ENCODE measurements around the gene ANKRD34A. TPM values are rescaled to one million over a fixed set of nuclear protein-coding genes. Genes with fewer than 3 reads are reported as not detected.

The ANKRD34A gene
- total and polyA plus RNA-seq, 2 of the 4 experiments (the other 2 are of a cell fraction): 0.90 to 1.9 TPM

GRCh38 chr1:145965119-145965744, 857 bp upstream of the ANKRD34A start:
- Histone ChIP-seq H3K36me3 (ENCODE audit: control insufficient read depth, insufficient read depth, low read length) (no peaks in the 10 kb centered on the region), H3K79me1 (ENCODE audit: low read depth in 1 of 2, low read length in 2 of 2) (peaks cover 3 to 38% of the 10 kb centered on the region in 2 experiments; a peak in 3 of 4 replicates), H2BK120ac (ENCODE audit: low read depth, low read length) (no peak overlapping the region), H3K4me1 (ENCODE audit: control insufficient read depth, insufficient read depth, low read length) (peaks cover 28% of the 10 kb centered on the region), H4K91ac (ENCODE audit: insufficient read depth, low read depth, low read length) (no peak overlapping the region), H2BK20ac (ENCODE audit: low read depth, low read length) (no peak overlapping the region), H2BK5ac (ENCODE audit: low read depth, low read length, poor library complexity, severe bottlenecking) (no peak overlapping the region), H3K23ac (ENCODE audit: low read depth, low read length) (peak overlapping the region; percentile 89; the same call in 1 of the 2 replicates), H3K9ac (ENCODE audit: low read depth, low read length) (peak overlapping the region; percentile 83; the same call in 1 of the 2 replicates), H3K4me2 (ENCODE audit: low read depth, low read length) (peak overlapping the region; percentile 52), H2AFZ (replicated peaks; ENCODE audit: low read length, poor library complexity) (no peak overlapping the region), H3K14ac (replicated peaks; ENCODE audit: low read depth, low read length) (peak overlapping the region; percentile 71; the same call in 1 of the 2 replicates), H4K20me1 (ENCODE audit: insufficient read depth, low read length) (no peaks in the 10 kb centered on the region), H2BK15ac (ENCODE audit: low read depth, low read length) (no peak overlapping the region), H3K27ac (ENCODE audit: insufficient read depth, low read length) (no peak overlapping the region), H3K56ac (ENCODE audit: extremely low read depth, insufficient read depth, low read length) (no peak overlapping the region), H4K5ac (ENCODE audit: low read depth, low read length) (no peak overlapping the region), H3K18ac (ENCODE audit: low read depth, low read length) (no peak overlapping the region), H3K4ac (ENCODE audit: low read depth, low read length) (no peak overlapping the region; the same call in 1 of the 2 replicates), H2AK9ac (replicated peaks; ENCODE audit: low read depth, low read length, poor library complexity) (no peak overlapping the region), H2AK5ac (ENCODE audit: low read depth, low read length) (no peak overlapping the region), H3K9me1 (ENCODE audit: insufficient read depth, low read length) (peaks cover 10% of the 10 kb centered on the region), H4K8ac (ENCODE audit: low read depth in 2 of 2, low read length in 2 of 2) (peak overlapping the region; percentile 79 to 94; a peak in 1 of 4 replicates), H3K27me3 (ENCODE audit: control insufficient read depth, insufficient read depth, low read length) (no peaks in the 10 kb centered on the region), H3K9me3 (ENCODE audit: control insufficient read depth, insufficient read depth, low read length) (peaks cover 2% of the 10 kb centered on the region), H3K4me3 (ENCODE audit: insufficient read depth, low read depth, low read length) (peak overlapping the region; percentile 61)
- intact Hi-C loops (cut with micrococcal nuclease) (loop anchor here (2.0 kb wide), 2 partner anchors 32 to 38 kb away; partner anchors contain the start of genes RBM8A and TXNIP), dilution Hi-C loops (cut with HindIII; ENCODE audit: low sequenced_read_pairs, unreplicated experiment) (no loop called here), in situ Hi-C loops (cut with MboI; ENCODE audit: low sequenced_read_pairs) (loop anchor here (5.0 kb wide), 1 partner anchor 48 kb away; the partner anchor contains the start of gene PEX11B)
- ChIA-PET CTCF (interaction anchor here (1.9 to 2.2 kb wide), 2 partner anchors 13 to 74 kb away, joined by 6 to 18 read pairs; no protein-coding TSS in a partner anchor), POLR2A (ENCODE audit: unreplicated experiment) (no interaction called here)
- BruUV-seq (replicated peaks): no TSS peak
- no peak for DNase-seq
- TF ChIP-seq MAFK (IDR thresholded peaks at IDR 0.05; ENCODE audit: low read depth, low read length) (no peak), RFX5 (IDR thresholded peaks at IDR 0.05; ENCODE audit: low read depth, low read length) (no peak), RAD21 (IDR thresholded peaks at IDR 0.05; ENCODE audit: low read length) (no peak), BHLHE40 (IDR thresholded peaks at IDR 0.05; ENCODE audit: low read depth, low read length) (no peak), CTCF (conservative IDR thresholded peaks at IDR 0.05; ENCODE audit: low read depth, low read length) (no peak), CHD1 (IDR thresholded peaks at IDR 0.05; ENCODE audit: low read depth, low read length) (no peak), RCOR1 (IDR thresholded peaks at IDR 0.05; ENCODE audit: insufficient replicate concordance, low read length) (no peak), MAZ (IDR thresholded peaks at IDR 0.05; ENCODE audit: borderline replicate concordance, low read depth, low read length) (no peak), FOS (IDR thresholded peaks at IDR 0.05; ENCODE audit: low read depth, low read length) (no peak), POLR2A (IDR thresholded peaks at IDR 0.05; ENCODE audit: low read depth, low read length) (no peak), CEBPB (IDR thresholded peaks at IDR 0.05; ENCODE audit: low read depth, low read length) (no peak)
- TF ChIP-seq, protein P1, sequence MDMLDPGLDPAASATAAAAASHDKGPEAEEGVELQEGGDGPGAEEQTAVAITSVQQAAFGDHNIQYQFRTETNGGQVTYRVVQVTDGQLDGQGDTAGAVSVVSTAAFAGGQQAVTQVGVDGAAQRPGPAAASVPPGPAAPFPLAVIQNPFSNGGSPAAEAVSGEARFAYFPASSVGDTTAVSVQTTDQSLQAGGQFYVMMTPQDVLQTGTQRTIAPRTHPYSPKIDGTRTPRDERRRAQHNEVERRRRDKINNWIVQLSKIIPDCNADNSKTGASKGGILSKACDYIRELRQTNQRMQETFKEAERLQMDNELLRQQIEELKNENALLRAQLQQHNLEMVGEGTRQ (IDR thresholded peaks at IDR 0.05; ENCODE audit: low read depth, low read length): no peak
- WGBS, 2 experiments (ENCODE audit: extremely low coverage in 2 of 2, insufficient read length in 1 of 2): no CpG with 5 or more reads among the region's 5 CpGs
- ATAC-seq (ENCODE audit: low read depth): no peak

Measured in IMR-90 (cell line).